Glutamatergic neuron (in vitro differentiated cells): ENCODE results near the gene CENPN. TPM values are rescaled to one million over a fixed set of nuclear protein-coding genes. Genes with fewer than 3 reads are reported as not detected.

Source experiments
- DNase-seq: peaks from one replicate; pipeline ENCODE4 v3.0.0; 2022
- H3K27ac Mint-ChIP-seq: one replicate; pipeline ENCODE4 v1.8.0; 2020; ENCODE audit warnings: mild to moderate bottlenecking, mixed read lengths, inconsistent platforms; ENCODE audit not compliant: unreplicated experiment
- H3K27me3 Mint-ChIP-seq: one replicate; pipeline ENCODE4 v1.8.0; 2020; ENCODE audit warnings: mild to moderate bottlenecking, moderate library complexity, mixed read lengths, inconsistent platforms; ENCODE audit not compliant: unreplicated experiment
- H3K36me3 Mint-ChIP-seq: one replicate; pipeline ENCODE4 v1.8.0; 2020; ENCODE audit warnings: mild to moderate bottlenecking, mixed read lengths, inconsistent platforms; ENCODE audit not compliant: unreplicated experiment
- H3K4me1 Mint-ChIP-seq: one replicate; pipeline ENCODE4 v1.8.0; 2020; ENCODE audit warnings: mild to moderate bottlenecking, low read depth, mixed read lengths, inconsistent platforms; ENCODE audit not compliant: unreplicated experiment
- H3K4me3 Mint-ChIP-seq: one replicate; pipeline ENCODE4 v1.8.0; 2020; ENCODE audit warnings: mild to moderate bottlenecking, mixed read lengths, inconsistent platforms; ENCODE audit not compliant: unreplicated experiment
- H3K9me3 Mint-ChIP-seq: one replicate; pipeline ENCODE4 v1.8.0; 2020; ENCODE audit warnings: mild to moderate bottlenecking, moderate library complexity, mixed read lengths, inconsistent platforms; ENCODE audit not compliant: unreplicated experiment
- total RNA-seq: library from RNA; stranded (reverse); fragmentation: NEBNext Ultra II Directional; extraction: Animal tissue kit (Norgen Biotek cat#: 25700); gene quantifications from one replicate; pipeline ENCODE4 v1.2.1, GENCODE V29; 2021; ENCODE audit not compliant: unreplicated experiment
- TF ChIP-seq, protein P1 (sequence below): fragments of 200-600 bp; sonication (generic); IDR thresholded peaks from one replicate; pipeline ENCODE4 v1.5.0; 2021; ENCODE audit not compliant: partially characterized antibody, unreplicated experiment

Gene CENPN
- total RNA-seq, 1 donor from 2014 or later: 9.2 TPM

DNA sequence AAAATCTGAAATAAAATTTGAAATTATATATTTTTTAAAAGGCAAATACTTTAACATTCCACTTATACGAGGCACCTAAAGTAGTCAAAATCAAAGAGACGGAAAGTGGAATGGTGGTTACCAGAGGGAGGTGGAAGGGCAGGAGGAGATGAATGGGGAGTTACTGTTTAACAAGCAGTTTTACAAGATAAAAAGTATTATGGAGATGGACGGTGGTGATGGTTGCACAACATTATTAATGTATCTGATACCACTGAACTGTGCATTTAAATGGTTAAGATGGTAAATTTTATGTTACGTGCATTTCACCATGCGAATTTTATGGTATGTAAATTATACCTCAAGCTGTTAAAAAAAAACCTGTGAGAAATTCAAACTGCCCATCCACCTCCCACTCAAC, 5.7 kb upstream of the CENPN start:
- peaks cover 15% of the 10 kb centered on the region for H3K4me1 Mint-ChIP-seq
- H3K27me3 Mint-ChIP-seq: peaks cover 2% of the 10 kb centered on the region

DNA sequence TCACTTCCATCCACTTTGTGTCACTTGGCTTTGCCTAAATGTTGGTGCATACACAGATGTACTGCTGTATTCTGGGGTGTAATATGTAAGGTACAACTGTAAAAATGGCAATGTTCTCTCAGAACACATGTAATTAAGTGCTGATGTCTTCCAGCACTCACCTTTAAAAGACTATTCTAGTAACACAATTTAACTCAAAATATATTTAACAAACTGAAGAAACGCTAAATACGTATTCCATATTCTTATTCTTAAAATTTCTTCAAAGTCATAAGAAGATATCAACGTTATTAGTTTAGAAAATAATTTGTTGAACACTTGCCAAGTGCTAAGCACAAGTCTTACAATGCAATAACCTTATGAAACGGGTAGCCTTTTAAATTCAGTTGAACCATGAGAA, 4.0 kb upstream of the CENPN start:
- Mint-ChIP-seq H3K27me3 (peaks cover 5% of the 10 kb centered on the region), H3K36me3 (peaks cover 15% of the 10 kb centered on the region), H3K4me1 (peaks cover 10% of the 10 kb centered on the region), H3K9me3 (peaks cover 16% of the 10 kb centered on the region), H3K27ac (peak overlapping the region; percentile 34), H3K4me3 (no peak overlapping the region)
- TF ChIP-seq, protein P1, sequence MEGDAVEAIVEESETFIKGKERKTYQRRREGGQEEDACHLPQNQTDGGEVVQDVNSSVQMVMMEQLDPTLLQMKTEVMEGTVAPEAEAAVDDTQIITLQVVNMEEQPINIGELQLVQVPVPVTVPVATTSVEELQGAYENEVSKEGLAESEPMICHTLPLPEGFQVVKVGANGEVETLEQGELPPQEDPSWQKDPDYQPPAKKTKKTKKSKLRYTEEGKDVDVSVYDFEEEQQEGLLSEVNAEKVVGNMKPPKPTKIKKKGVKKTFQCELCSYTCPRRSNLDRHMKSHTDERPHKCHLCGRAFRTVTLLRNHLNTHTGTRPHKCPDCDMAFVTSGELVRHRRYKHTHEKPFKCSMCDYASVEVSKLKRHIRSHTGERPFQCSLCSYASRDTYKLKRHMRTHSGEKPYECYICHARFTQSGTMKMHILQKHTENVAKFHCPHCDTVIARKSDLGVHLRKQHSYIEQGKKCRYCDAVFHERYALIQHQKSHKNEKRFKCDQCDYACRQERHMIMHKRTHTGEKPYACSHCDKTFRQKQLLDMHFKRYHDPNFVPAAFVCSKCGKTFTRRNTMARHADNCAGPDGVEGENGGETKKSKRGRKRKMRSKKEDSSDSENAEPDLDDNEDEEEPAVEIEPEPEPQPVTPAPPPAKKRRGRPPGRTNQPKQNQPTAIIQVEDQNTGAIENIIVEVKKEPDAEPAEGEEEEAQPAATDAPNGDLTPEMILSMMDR: no peak
- no peak for DNase-seq

More for the DNA sequence above, 5.7 kb upstream of the CENPN start:
- TF ChIP-seq, protein P1: no peak
- no peak for DNase-seq
- Mint-ChIP-seq H3K4me3 (no peak overlapping the region), H3K27ac (no peak overlapping the region), H3K9me3 (peaks cover 11% of the 10 kb centered on the region), H3K36me3 (peaks cover 15% of the 10 kb centered on the region)

- peaks cover 16% of the 10 kb centered on the region for H3K9me3 Mint-ChIP-seq
- H3K27ac Mint-ChIP-seq: peak overlapping the region; percentile 46
- no peak for DNase-seq
- peaks cover 5% of the 10 kb centered on the region for H3K27me3 Mint-ChIP-seq
- H3K4me3 Mint-ChIP-seq: no peak overlapping the region
- peaks cover 12% of the 10 kb centered on the region for H3K36me3 Mint-ChIP-seq
- peaks cover 11% of the 10 kb centered on the region for H3K4me1 Mint-ChIP-seq
- TF ChIP-seq, protein P1: no peak
Observed at GRCh38 chr16:81003610-81004460, 3.2 kb upstream of the CENPN start.

GRCh38 chr16:81004646-81005353, 2.2 kb upstream of the CENPN start:
- TF ChIP-seq, protein P1: peak; percentile 81
- Mint-ChIP-seq H3K36me3 (peaks cover 5% of the 10 kb centered on the region), H3K4me3 (peak overlapping the region; percentile 73), H3K27ac (peak overlapping the region; percentile 2), H3K9me3 (peaks cover 13% of the 10 kb centered on the region), H3K27me3 (peaks cover 5% of the 10 kb centered on the region), H3K4me1 (peaks cover 11% of the 10 kb centered on the region)
- no peak for DNase-seq
